PC-9 (cell line): ENCODE data around the gene SH3GL3. TPM values are rescaled to one million over a fixed set of nuclear protein-coding genes. Genes with fewer than 3 reads are reported as not detected.

Experiments used
- BruUV-seq: library from RNA; stranded (reverse); fragments of 400-500 nt; replicated peaks from 2 replicates; lab custom pipeline; 2021; lab: Mats Ljungman, UMichigan
- CTCF ChIA-PET: fragments of 300-600 bp; sonication (Branson Sonifier 250); formaldehyde crosslinking; loops from one replicate; lab custom pipeline; 2022; ENCODE audit warnings: antibody characterized with exemption; lab: Charles Lee
- POLR2A ChIA-PET: fragments of 300-600 bp; sonication (Branson Sonifier 250); formaldehyde crosslinking; loops from one replicate; lab custom pipeline; 2022; ENCODE audit warnings: antibody characterized with exemption; ENCODE audit not compliant: unreplicated experiment; lab: Charles Lee
- DNase-seq, 2 experiments: peaks; one replicate each; pipeline versions ENCODE4 v3.0.0 to v3.0.0-alpha.2; 2015 to 2022; ENCODE audit warnings: mixed read lengths in 1 of 2
- H2AFZ ChIP-seq: fragments of 200-600 bp; sonication (generic); 2 replicates; pipeline ENCODE4 v1.8.1; 2017; ENCODE audit warnings: antibody characterized with exemption
- H3F3A ChIP-seq: fragments of 200-600 bp; sonication (generic); 2 replicates; pipeline ENCODE4 v1.8.1; 2017; ENCODE audit warnings: antibody characterized with exemption, mild to moderate bottlenecking, low read depth; ENCODE audit not compliant: insufficient read depth
- H3K27ac ChIP-seq: fragments of 200-600 bp; sonication (generic); 2 replicates; pipeline ENCODE4 v1.6.1; 2016; ENCODE audit warnings: mixed run types
- H3K27me3 ChIP-seq: fragments of 200-600 bp; sonication (generic); 2 replicates; pipeline ENCODE4 v1.6.1; 2016; ENCODE audit warnings: low read depth, mixed run types; ENCODE audit not compliant: insufficient read depth
- H3K36me3 ChIP-seq: fragments of 200-600 bp; sonication (generic); 2 replicates; pipeline ENCODE4 v1.6.1; 2016; ENCODE audit warnings: low read depth, mixed run types
- H3K4me1 ChIP-seq: fragments of 200-600 bp; sonication (generic); replicated peaks from 2 replicates; pipeline ENCODE4 v1.6.1; 2016; ENCODE audit warnings: mixed run types; ENCODE audit not compliant: insufficient read depth
- H3K4me2 ChIP-seq: fragments of 200-600 bp; sonication (generic); 2 replicates; pipeline ENCODE4 v1.6.1; 2017; ENCODE audit warnings: mixed run types
- H3K4me3 ChIP-seq: fragments of 200-600 bp; sonication (generic); 2 replicates; pipeline ENCODE4 v1.6.1; 2016; ENCODE audit warnings: mixed run types
- H3K79me2 ChIP-seq: fragments of 200-600 bp; sonication (generic); 2 replicates; pipeline ENCODE4 v1.6.1; 2017; ENCODE audit warnings: low read depth, mixed run types
- H3K9me2 ChIP-seq: fragments of 200-600 bp; sonication (generic); 2 replicates; pipeline ENCODE4 v1.8.1; 2017; ENCODE audit warnings: mild to moderate bottlenecking; ENCODE audit not compliant: insufficient read depth
- H3K9me3 ChIP-seq: fragments of 200-600 bp; sonication (generic); 2 replicates; pipeline ENCODE4 v1.8.1; 2016; ENCODE audit warnings: low read depth; ENCODE audit not compliant: insufficient read depth
- H4K20me1 ChIP-seq: fragments of 200-600 bp; sonication (generic); 2 replicates; pipeline ENCODE4 v1.8.1; 2017; ENCODE audit not compliant: insufficient read depth
- CTCF ChIP-seq: fragments of 200-600 bp; sonication (generic); conservative IDR thresholded peaks from 2 replicates; pipeline ENCODE4 v1.6.1; 2017; ENCODE audit warnings: mixed run types, antibody characterized with exemption, mild to moderate bottlenecking, moderate library complexity
- EZH2 ChIP-seq: fragments of 200-600 bp; sonication (generic); IDR thresholded peaks from 2 replicates; pipeline ENCODE4 v1.8.0; 2017; ENCODE audit warnings: antibody characterized with exemption, low read depth
- intact Hi-C: fragments of 100-400 bp; cut with micrococcal nuclease; formaldehyde crosslinking; loops from one replicate; pipeline ENCODE4 v1.10.0; 2022; ENCODE audit not compliant: unreplicated experiment
- total RNA-seq: library from RNA; stranded (reverse); gene quantifications from 2 replicates; pipeline ENCODE4 v1.2.3, GENCODE V29; 2021

The SH3GL3 gene
- total RNA-seq, 1 experiment from 2014 or later: 0.22 TPM

GRCh38 chr15:83422541-83422940, 24.6 kb upstream of the SH3GL3 start:
- H3K27me3 ChIP-seq: no peaks in the 10 kb centered on the region
- no peak overlapping the region for H3K4me2 ChIP-seq
- H2AFZ ChIP-seq: no peak overlapping the region
- H3K27ac ChIP-seq: no peak overlapping the region
- H3K36me3 ChIP-seq: no peaks in the 10 kb centered on the region
- no peaks in the 10 kb centered on the region for H3K9me3 ChIP-seq
- no TSS peak for BruUV-seq
- no peak overlapping the region for H3K4me3 ChIP-seq
- intact Hi-C loops: no loop called here
- ChIA-PET CTCF (interaction anchor here (1.5 kb wide), 1 partner anchor 174 kb away, joined by 3 read pairs; no protein-coding TSS in a partner anchor), POLR2A (no interaction called here)
- TF ChIP-seq EZH2 (no peak), CTCF (no peak)
- H4K20me1 ChIP-seq: no peaks in the 10 kb centered on the region
- no peak for DNase-seq
- H3F3A ChIP-seq: no peaks in the 10 kb centered on the region
- H3K79me2 ChIP-seq: no peaks in the 10 kb centered on the region
- H3K4me1 ChIP-seq: no peaks in the 10 kb centered on the region
- H3K9me2 ChIP-seq: no peaks in the 10 kb centered on the region

- H3K27me3 ChIP-seq: no peaks in the 10 kb centered on the region
- no peak overlapping the region for H3K27ac ChIP-seq
- no peak overlapping the region for H3K4me3 ChIP-seq
- H3K4me1 ChIP-seq: no peaks in the 10 kb centered on the region
- H3F3A ChIP-seq: no peaks in the 10 kb centered on the region
- H4K20me1 ChIP-seq: no peaks in the 10 kb centered on the region
- intact Hi-C loops: no loop called here
- CTCF ChIA-PET: interaction anchor here (1.5 kb wide), 1 partner anchor 176 kb away, joined by 3 read pairs; no protein-coding TSS in a partner anchor
- H2AFZ ChIP-seq: no peak overlapping the region
- POLR2A ChIA-PET: no interaction called here
- H3K36me3 ChIP-seq: no peaks in the 10 kb centered on the region
- H3K4me2 ChIP-seq: no peak overlapping the region
- H3K9me3 ChIP-seq: no peaks in the 10 kb centered on the region
- BruUV-seq: no TSS peak
- H3K79me2 ChIP-seq: no peaks in the 10 kb centered on the region
- TF ChIP-seq CTCF: no peak
- TF ChIP-seq EZH2: no peak
- H3K9me2 ChIP-seq: no peaks in the 10 kb centered on the region
- no peak for DNase-seq
Measured at GRCh38 chr15:83424101-83424500, 23.0 kb upstream of the SH3GL3 start.

GRCh38 chr15:83430441-83430840, 16.7 kb upstream of the SH3GL3 start:
- intact Hi-C loops: loop anchor here (10.0 kb wide), 1 partner anchor 604 kb away; no protein-coding TSS in a partner anchor
- no peak for DNase-seq
- H3K4me2 ChIP-seq: no peak overlapping the region
- BruUV-seq: no TSS peak
- POLR2A ChIA-PET: no interaction called here
- H3K27me3 ChIP-seq: no peaks in the 10 kb centered on the region
- CTCF ChIA-PET: no interaction called here
- no peaks in the 10 kb centered on the region for H3K79me2 ChIP-seq
- no peak overlapping the region for H3K4me3 ChIP-seq
- H3K36me3 ChIP-seq: no peaks in the 10 kb centered on the region
- H3K9me2 ChIP-seq: no peaks in the 10 kb centered on the region
- H3K27ac ChIP-seq: no peak overlapping the region
- no peaks in the 10 kb centered on the region for H3K4me1 ChIP-seq
- no peaks in the 10 kb centered on the region for H3K9me3 ChIP-seq
- no peak for TF ChIP-seq CTCF
- no peak for TF ChIP-seq EZH2
- no peaks in the 10 kb centered on the region for H4K20me1 ChIP-seq
- H3F3A ChIP-seq: no peaks in the 10 kb centered on the region
- H2AFZ ChIP-seq: no peak overlapping the region
